ENCODE data around the gene ABCF3. TPM values are rescaled to one million over a fixed set of nuclear protein-coding genes. Genes with fewer than 3 reads are reported as not detected.

Gene ABCF3
- total and polyA plus RNA-seq, 2 of the 13 experiments (the other 11 are each of a cell fraction or from before 2014, with no cell fraction given) = 38.8 to 46.5 TPM

- TF ChIP-seq BCLAF1 (IDR thresholded peaks at IDR 0.05) (no peak), ZNF615 (CRISPR knock-in tag; IDR thresholded peaks at IDR 0.05; ENCODE audit: borderline replicate concordance) (no peak), ATAD3A (CRISPR knock-in tag; IDR thresholded peaks at IDR 0.05) (no peak), TSC22D2 (CRISPR knock-in tag; IDR thresholded peaks at IDR 0.05; ENCODE audit: borderline replicate concordance) (peak; percentile 77; the same call in 1 of the 2 replicates), HNRNPK (IDR thresholded peaks at IDR 0.05; ENCODE audit: low read depth, low read length, poor library complexity, severe bottlenecking) (peak; percentile 20), ZSCAN31 (CRISPR knock-in tag; IDR thresholded peaks at IDR 0.05; ENCODE audit: low read depth) (peak; percentile 97), ZNF570 (CRISPR knock-in tag; IDR thresholded peaks at IDR 0.05; ENCODE audit: borderline replicate concordance) (0 out of 2 replicates have a peak, but pooled peaks have one; percentile 39), TEF (CRISPR knock-in tag; IDR thresholded peaks at IDR 0.05) (no peak), ZNF318 (CRISPR knock-in tag; IDR thresholded peaks at IDR 0.05) (peak; percentile 97), ZNF775 (CRISPR knock-in tag; IDR thresholded peaks at IDR 0.05; ENCODE audit: borderline replicate concordance) (0 out of 2 replicates have a peak, but pooled peaks have one; percentile 73), ZNF691 (CRISPR knock-in tag; IDR thresholded peaks at IDR 0.05; ENCODE audit: borderline replicate concordance, low read depth) (peak; percentile 95), ZSCAN20 (CRISPR knock-in tag; IDR thresholded peaks at IDR 0.05; ENCODE audit: borderline replicate concordance) (0 out of 2 replicates have a peak, but pooled peaks have one; percentile 78), TOPORS (CRISPR knock-in tag; IDR thresholded peaks at IDR 0.05) (peak; percentile 99), ZNF160 (CRISPR knock-in tag; IDR thresholded peaks at IDR 0.05) (peak; percentile 53; the same call in 1 of the 2 replicates), TOE1 (CRISPR knock-in tag; IDR thresholded peaks at IDR 0.05) (0 out of 2 replicates have a peak, but pooled peaks have one; percentile 27)
Measured at GRCh38 chr3:184241447-184242296, 55.7 kb downstream of the ABCF3 start (continued).

Data from HepG2 (cell line).